ENCODE data around the gene SPTSSB. TPM values are rescaled to one million over a fixed set of nuclear protein-coding genes. Genes with fewer than 3 reads are reported as not detected.

SPTSSB gene
- polyA plus RNA-seq, 4 donors: 0.19 to 0.96 TPM; not detected in 2

DNA sequence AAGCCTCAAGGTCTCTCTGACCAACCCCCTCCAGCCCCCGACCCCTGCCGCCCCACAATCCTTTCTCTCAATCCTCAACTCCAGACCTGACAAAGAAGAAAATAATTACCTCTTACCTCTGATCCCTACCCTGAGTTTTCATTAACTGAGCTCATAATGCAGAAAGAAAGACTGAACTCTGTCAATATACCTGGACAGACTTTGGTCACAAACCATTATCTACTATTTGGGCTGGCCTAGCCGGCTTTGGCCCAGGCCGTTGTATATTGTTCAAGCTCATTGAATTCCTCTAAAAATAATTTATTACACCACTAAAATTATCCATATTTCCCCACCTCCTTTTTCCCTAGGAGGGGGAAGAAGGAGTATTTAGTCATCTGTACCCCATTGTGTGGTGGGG lies 29.3 kb upstream of the SPTSSB start:
- no peak overlapping the region for H3K27ac ChIP-seq (ENCODE audit: low read depth in 1 of 3, low read length in 2 of 3)
- H3K4me1 ChIP-seq (ENCODE audit: control insufficient read depth in 3 of 3, insufficient read depth in 2 of 3, low read depth in 1 of 3, low read length in 2 of 3): no peaks in the 10 kb centered on the region
- DNase-seq (no peak), FAIRE-seq (no peak)
- no peaks in the 10 kb centered on the region for H3K9me3 ChIP-seq (ENCODE audit: control insufficient read depth in 2 of 2, insufficient read depth in 1 of 2, low read depth in 1 of 2, low read length in 1 of 2)
- WGBS, 3 donors: 25 to 63% (median 51%) methylated on average over 4 of the region's 4 CpGs
- H3K4me3 ChIP-seq (ENCODE audit: low read depth in 1 of 3, low read length in 3 of 3): no peak overlapping the region
- H3K36me3 ChIP-seq (ENCODE audit: control insufficient read depth in 3 of 3, insufficient read depth in 2 of 3, low read depth in 1 of 3, low read length in 3 of 3): no peaks in the 10 kb centered on the region
- peaks cover 0 to 2% (median 0%) of the 10 kb centered on the region in 3 donors for H3K27me3 ChIP-seq (ENCODE audit: control insufficient read depth in 3 of 3, insufficient read depth in 3 of 3, low read length in 3 of 3)

DNA sequence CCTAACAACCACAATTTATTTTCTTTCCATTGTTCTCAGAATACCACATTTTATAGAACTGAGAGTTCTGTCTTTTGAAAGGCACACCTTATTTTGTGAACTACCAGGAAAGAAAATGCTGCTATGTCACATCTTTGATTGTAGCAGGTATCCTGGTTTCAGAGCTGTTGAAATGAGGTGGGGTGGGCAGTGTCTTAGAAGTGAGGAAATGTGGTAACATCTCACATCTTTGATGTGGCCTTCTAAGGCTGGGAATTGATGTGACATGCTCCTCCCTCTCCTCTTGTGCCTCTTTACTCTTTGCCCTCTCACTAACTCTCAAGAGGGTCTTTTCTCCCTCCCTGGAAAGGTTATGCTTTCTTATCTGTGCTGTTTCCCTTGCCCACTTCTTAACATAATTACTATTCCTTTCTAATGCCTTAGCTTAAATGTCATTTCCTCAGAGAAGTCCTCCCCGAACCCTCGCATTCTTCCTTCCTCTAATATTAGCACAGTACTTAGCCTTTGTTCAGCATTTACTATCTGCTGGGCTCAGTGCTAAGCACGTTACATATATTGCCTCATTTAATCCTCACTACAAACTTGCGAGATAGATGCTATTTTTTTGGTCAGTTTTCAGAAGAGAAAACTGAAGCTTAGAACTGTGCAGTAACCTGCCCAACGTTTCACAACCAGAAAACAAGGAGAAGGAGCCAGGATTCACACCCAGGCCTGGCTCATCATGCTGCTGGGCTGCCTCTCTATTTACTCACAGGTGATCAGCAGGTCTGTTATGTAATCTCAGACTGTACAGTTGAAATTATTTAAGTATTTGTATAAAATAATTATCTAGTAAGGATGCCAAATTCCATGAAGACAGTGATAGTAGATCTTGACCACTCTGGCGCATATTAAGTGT lies 24.0 kb upstream of the SPTSSB start:
- 60 to 69% (median 64%) methylated on average over 6 of the region's 6 CpGs for WGBS, 3 donors
- no peak for FAIRE-seq

DNA sequence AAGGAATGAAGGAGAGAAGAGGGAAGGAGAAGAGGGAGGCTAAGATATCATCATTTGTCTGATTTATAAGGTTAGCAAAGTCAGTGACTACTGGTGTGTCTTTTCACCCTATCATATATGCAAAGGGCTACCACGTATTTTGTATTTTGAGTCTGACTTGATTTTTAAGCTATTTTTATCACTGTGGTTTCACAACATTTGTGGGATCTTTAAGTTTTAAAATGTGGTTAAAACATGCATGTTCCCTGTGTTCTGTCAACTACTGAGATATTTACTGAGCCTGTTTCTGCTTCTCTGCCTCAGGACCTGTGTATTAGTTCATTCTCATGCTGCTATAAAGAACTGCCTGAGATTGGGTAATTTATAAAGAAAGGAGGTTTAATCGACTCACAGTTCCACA lies 22.5 kb upstream of the SPTSSB start:
- peaks cover 0 to 3% of the 10 kb centered on the region in 2 donors for H3K9me3 ChIP-seq (ENCODE audit: control insufficient read depth in 2 of 2, insufficient read depth in 1 of 2, low read depth in 1 of 2, low read length in 1 of 2)
- no peak overlapping the region for H3K27ac ChIP-seq (ENCODE audit: low read depth in 1 of 3, low read length in 2 of 3)
- no peak overlapping the region for H3K4me3 ChIP-seq (ENCODE audit: low read depth in 1 of 3, low read length in 3 of 3)
- FAIRE-seq (no peak), DNase-seq (no peak)
- H3K36me3 ChIP-seq (ENCODE audit: control insufficient read depth in 3 of 3, insufficient read depth in 2 of 3, low read depth in 1 of 3, low read length in 3 of 3): no peaks in the 10 kb centered on the region
- no peaks in the 10 kb centered on the region for H3K4me1 ChIP-seq (ENCODE audit: control insufficient read depth in 3 of 3, insufficient read depth in 2 of 3, low read depth in 1 of 3, low read length in 2 of 3)
- 54 to 70% (median 65%) methylated on average over 2 of the region's 2 CpGs for WGBS, 3 donors
- H3K27me3 ChIP-seq (ENCODE audit: control insufficient read depth in 3 of 3, insufficient read depth in 3 of 3, low read length in 3 of 3): no peaks in the 10 kb centered on the region

More for the DNA sequence above, 24.0 kb upstream of the SPTSSB start:
- H3K4me1 ChIP-seq (ENCODE audit: control insufficient read depth in 3 of 3, insufficient read depth in 2 of 3, low read depth in 1 of 3, low read length in 2 of 3): no peaks in the 10 kb centered on the region
- no peaks in the 10 kb centered on the region for H3K27me3 ChIP-seq (ENCODE audit: control insufficient read depth in 3 of 3, insufficient read depth in 3 of 3, low read length in 3 of 3)
- H3K4me3 ChIP-seq (ENCODE audit: low read depth in 1 of 3, low read length in 3 of 3): no peak overlapping the region
- DNase-seq: no peak
- no peaks in the 10 kb centered on the region for H3K9me3 ChIP-seq (ENCODE audit: control insufficient read depth in 2 of 2, insufficient read depth in 1 of 2, low read depth in 1 of 2, low read length in 1 of 2)
- no peaks in the 10 kb centered on the region for H3K36me3 ChIP-seq (ENCODE audit: control insufficient read depth in 3 of 3, insufficient read depth in 2 of 3, low read depth in 1 of 3, low read length in 3 of 3)
- H3K27ac ChIP-seq (ENCODE audit: low read depth in 1 of 3, low read length in 2 of 3): no peak overlapping the region

DNA sequence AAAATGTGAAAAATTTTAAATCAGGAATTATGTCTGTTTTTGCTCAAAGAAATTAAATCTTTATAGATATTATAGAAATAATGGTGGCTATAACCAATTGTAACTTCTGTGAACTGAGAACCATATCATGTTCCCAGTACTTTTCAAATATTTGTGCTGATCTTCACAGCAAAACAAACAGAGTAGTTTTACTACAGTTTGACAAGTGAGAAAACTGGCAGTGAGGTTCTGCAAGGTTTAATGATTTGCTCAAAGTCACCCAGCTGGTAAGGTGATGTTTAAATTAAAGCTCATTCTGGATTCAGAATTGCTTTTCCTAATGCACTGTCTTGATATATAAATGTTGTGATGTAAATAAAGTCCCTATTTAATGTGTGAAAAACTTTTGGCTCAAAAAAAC lies 22.0 kb upstream of the SPTSSB start:
- FAIRE-seq (no peak), DNase-seq (no peak)
- Histone ChIP-seq H3K9me3 (ENCODE audit: control insufficient read depth in 2 of 2, insufficient read depth in 1 of 2, low read depth in 1 of 2, low read length in 1 of 2) (peaks cover 0 to 3% of the 10 kb centered on the region in 2 donors), H3K27ac (ENCODE audit: low read depth in 1 of 3, low read length in 2 of 3) (no peak overlapping the region), H3K4me1 (ENCODE audit: control insufficient read depth in 3 of 3, insufficient read depth in 2 of 3, low read depth in 1 of 3, low read length in 2 of 3) (no peaks in the 10 kb centered on the region), H3K4me3 (ENCODE audit: low read depth in 1 of 3, low read length in 3 of 3) (no peak overlapping the region), H3K27me3 (ENCODE audit: control insufficient read depth in 3 of 3, insufficient read depth in 3 of 3, low read length in 3 of 3) (no peaks in the 10 kb centered on the region), H3K36me3 (ENCODE audit: control insufficient read depth in 3 of 3, insufficient read depth in 2 of 3, low read depth in 1 of 3, low read length in 3 of 3) (no peaks in the 10 kb centered on the region)

DNA sequence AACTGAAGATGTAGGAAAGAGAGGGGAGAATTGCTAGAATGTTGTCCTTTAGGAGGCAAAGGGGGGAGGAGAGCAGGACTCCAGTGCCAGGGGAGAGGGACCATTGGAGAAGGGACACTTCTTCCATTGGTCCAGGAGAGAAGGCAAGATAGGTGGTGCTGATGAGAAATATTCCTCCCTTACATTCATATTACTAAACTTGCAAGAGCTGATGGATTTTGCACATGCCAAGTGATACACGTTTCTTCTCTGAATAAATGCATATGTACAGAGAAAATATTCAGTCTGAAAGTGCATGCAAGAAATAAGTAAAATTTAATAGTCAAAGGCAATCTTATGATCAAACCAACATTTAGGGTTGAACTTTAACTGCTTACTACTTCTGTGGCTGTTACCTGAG lies 21.5 kb upstream of the SPTSSB start:
- Histone ChIP-seq H3K36me3 (ENCODE audit: control insufficient read depth in 3 of 3, insufficient read depth in 2 of 3, low read depth in 1 of 3, low read length in 3 of 3) (no peaks in the 10 kb centered on the region), H3K27me3 (ENCODE audit: control insufficient read depth in 3 of 3, insufficient read depth in 3 of 3, low read length in 3 of 3) (no peaks in the 10 kb centered on the region), H3K27ac (ENCODE audit: low read depth in 1 of 3, low read length in 2 of 3) (no peak overlapping the region), H3K4me1 (ENCODE audit: control insufficient read depth in 3 of 3, insufficient read depth in 2 of 3, low read depth in 1 of 3, low read length in 2 of 3) (no peaks in the 10 kb centered on the region), H3K4me3 (ENCODE audit: low read depth in 1 of 3, low read length in 3 of 3) (no peak overlapping the region), H3K9me3 (ENCODE audit: control insufficient read depth in 2 of 2, insufficient read depth in 1 of 2, low read depth in 1 of 2, low read length in 1 of 2) (peaks cover 0 to 3% of the 10 kb centered on the region in 2 donors)
- DNase-seq: no peak
- FAIRE-seq: no peak
- 56 to 74% (median 71%) methylated on average over 1 of the region's 1 CpG for WGBS, 3 donors

DNA sequence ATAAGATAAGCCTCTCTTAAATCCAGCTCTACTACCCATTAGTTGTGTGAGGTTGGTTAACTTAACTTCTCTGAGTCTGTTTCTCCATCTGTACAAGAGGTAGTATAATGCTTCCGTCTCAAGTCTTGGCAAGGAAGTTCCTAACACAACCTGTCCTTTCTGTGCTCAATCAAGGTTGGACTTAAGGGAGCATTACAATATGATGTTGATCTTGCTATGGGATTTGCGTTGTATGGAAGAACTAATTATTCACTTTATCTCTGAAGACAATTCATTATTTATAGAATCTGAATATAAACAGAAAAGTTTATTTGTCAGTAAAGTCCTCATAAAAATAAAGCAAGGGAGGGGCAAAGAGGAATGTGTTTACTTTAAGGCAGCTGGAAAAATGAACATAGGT lies 18.9 kb upstream of the SPTSSB start:
- no peak overlapping the region for H3K27ac ChIP-seq (ENCODE audit: low read depth in 1 of 3, low read length in 2 of 3)
- no peaks in the 10 kb centered on the region for H3K4me1 ChIP-seq (ENCODE audit: control insufficient read depth in 3 of 3, insufficient read depth in 2 of 3, low read depth in 1 of 3, low read length in 2 of 3)
- 81 to 87% (median 86%) methylated on average over 2 of the region's 2 CpGs for WGBS, 3 donors
- FAIRE-seq (no peak), DNase-seq (no peak)
- H3K4me3 ChIP-seq (ENCODE audit: low read depth in 1 of 3, low read length in 3 of 3): no peak overlapping the region
- H3K27me3 ChIP-seq (ENCODE audit: control insufficient read depth in 3 of 3, insufficient read depth in 3 of 3, low read length in 3 of 3): no peaks in the 10 kb centered on the region
- H3K9me3 ChIP-seq (ENCODE audit: control insufficient read depth in 2 of 2, insufficient read depth in 1 of 2, low read depth in 1 of 2, low read length in 1 of 2): peaks cover 0 to 3% of the 10 kb centered on the region in 2 donors
- H3K36me3 ChIP-seq (ENCODE audit: control insufficient read depth in 3 of 3, insufficient read depth in 2 of 3, low read depth in 1 of 3, low read length in 3 of 3): no peaks in the 10 kb centered on the region

DNA sequence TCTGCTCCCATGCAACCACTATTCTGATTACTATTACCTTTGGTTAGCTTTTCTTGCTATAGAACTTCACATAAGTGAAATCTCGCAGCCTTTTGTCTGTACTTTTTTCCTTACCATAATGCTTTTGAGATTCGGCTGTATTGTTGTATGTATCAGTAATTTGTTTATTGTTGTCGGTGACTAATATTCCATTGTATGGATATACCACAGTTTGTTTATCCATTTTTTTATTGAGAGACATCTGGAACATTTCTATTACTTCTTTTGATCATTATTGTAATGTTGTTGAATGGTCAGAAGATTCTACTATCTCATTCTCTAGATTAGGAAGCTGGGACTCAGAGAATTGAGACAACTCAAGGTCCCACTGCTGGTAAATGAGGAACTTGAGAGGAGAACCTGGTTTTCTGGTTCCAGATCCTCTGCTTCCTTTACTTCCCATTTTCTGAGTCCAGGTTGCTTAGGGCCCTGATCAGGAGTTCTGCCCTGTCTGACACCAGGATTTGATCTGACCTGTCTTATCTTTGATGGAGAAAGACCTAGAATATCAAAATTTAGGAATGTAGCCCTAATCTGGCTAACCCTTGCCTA lies 18.2 kb upstream of the SPTSSB start:
- no peak overlapping the region for H3K4me3 ChIP-seq (ENCODE audit: low read depth in 1 of 3, low read length in 3 of 3)
- 93 to 96% (median 94%) methylated on average over 3 of the region's 3 CpGs for WGBS, 3 donors
- DNase-seq (no peak), FAIRE-seq (no peak)
- H3K36me3 ChIP-seq (ENCODE audit: control insufficient read depth in 3 of 3, insufficient read depth in 2 of 3, low read depth in 1 of 3, low read length in 3 of 3): no peaks in the 10 kb centered on the region
- no peak overlapping the region for H3K27ac ChIP-seq (ENCODE audit: low read depth in 1 of 3, low read length in 2 of 3)
- H3K9me3 ChIP-seq (ENCODE audit: control insufficient read depth in 2 of 2, insufficient read depth in 1 of 2, low read depth in 1 of 2, low read length in 1 of 2): peaks cover 0 to 3% of the 10 kb centered on the region in 2 donors
- no peaks in the 10 kb centered on the region for H3K27me3 ChIP-seq (ENCODE audit: control insufficient read depth in 3 of 3, insufficient read depth in 3 of 3, low read length in 3 of 3)
- no peaks in the 10 kb centered on the region for H3K4me1 ChIP-seq (ENCODE audit: control insufficient read depth in 3 of 3, insufficient read depth in 2 of 3, low read depth in 1 of 3, low read length in 2 of 3)

DNA sequence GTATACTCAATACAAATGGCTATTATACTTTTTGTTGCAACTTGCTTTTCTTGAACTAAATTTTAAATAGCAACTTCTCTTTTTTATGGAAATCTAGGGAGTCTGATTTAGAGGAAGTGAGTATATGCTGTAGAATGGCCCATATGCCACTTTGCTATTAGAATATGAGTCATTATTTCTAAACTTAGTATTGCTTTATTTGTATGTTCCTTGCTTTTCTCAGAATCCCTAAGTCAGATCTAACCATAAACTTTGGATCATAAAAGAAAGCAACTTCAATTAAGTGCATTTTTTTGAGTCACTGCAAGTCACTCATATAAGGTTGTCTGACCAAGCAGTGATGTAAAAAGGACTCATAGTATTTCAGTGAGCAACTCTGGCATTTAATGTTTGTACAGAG lies 17.5 kb upstream of the SPTSSB start:
- Histone ChIP-seq H3K36me3 (ENCODE audit: control insufficient read depth in 3 of 3, insufficient read depth in 2 of 3, low read depth in 1 of 3, low read length in 3 of 3) (no peaks in the 10 kb centered on the region), H3K27ac (ENCODE audit: low read depth in 1 of 3, low read length in 2 of 3) (no peak overlapping the region), H3K9me3 (ENCODE audit: control insufficient read depth in 2 of 2, insufficient read depth in 1 of 2, low read depth in 1 of 2, low read length in 1 of 2) (peaks cover 0 to 3% of the 10 kb centered on the region in 2 donors), H3K4me1 (ENCODE audit: control insufficient read depth in 3 of 3, insufficient read depth in 2 of 3, low read depth in 1 of 3, low read length in 2 of 3) (no peaks in the 10 kb centered on the region), H3K4me3 (ENCODE audit: low read depth in 1 of 3, low read length in 3 of 3) (no peak overlapping the region), H3K27me3 (ENCODE audit: control insufficient read depth in 3 of 3, insufficient read depth in 3 of 3, low read length in 3 of 3) (no peaks in the 10 kb centered on the region)
- FAIRE-seq: no peak
- no peak for DNase-seq
